LoVo (cell line): ENCODE results near the gene CNPY4.

Source experiments
- DNase-seq: peaks from one replicate; pipeline ENCODE4 v3.0.0-alpha.2; 2016; ENCODE audit warnings: low spot score

Gene CNPY4

GRCh38 chr7:100091411-100092181 lies 27.8 kb upstream of the CNPY4 start:
- no peak for DNase-seq

- no peak for DNase-seq
These were observed 26.4 kb upstream of the CNPY4 start for GRCh38 chr7:100093054-100093453.

- no peak for DNase-seq
These were observed 25.9 kb upstream of the CNPY4 start for GRCh38 chr7:100093498-100093897.

GRCh38 chr7:100093925-100094486 lies 25.4 kb upstream of the CNPY4 start:
- no peak for DNase-seq

GRCh38 chr7:100095289-100095688 lies 24.1 kb upstream of the CNPY4 start:
- no peak for DNase-seq

GRCh38 chr7:100095704-100096103 lies 23.7 kb upstream of the CNPY4 start:
- no peak for DNase-seq

- no peak for DNase-seq
These were observed 20.5 kb upstream of the CNPY4 start for GRCh38 chr7:100098913-100099312.

- DNase-seq: no peak
These were observed 20.0 kb upstream of the CNPY4 start for GRCh38 chr7:100099452-100099851.

GRCh38 chr7:100100420-100101015 lies 18.9 kb upstream of the CNPY4 start:
- peak; percentile 99 for DNase-seq

GRCh38 chr7:100101016-100101862 lies 18.2 kb upstream of the CNPY4 start, which contains the start of the genes AP4M1 and MCM7:
Gene AP4M1, plus strand, starts transcription at chr7:100101643. Its CDS starts 72 bp downstream, at chr7:100101715.
Gene MCM7, minus strand, starts transcription at chr7:100101397. Its CDS starts 103 bp downstream, at chr7:100101294.
- DNase-seq: peak; percentile 100

- no peak for DNase-seq
These were observed 16.2 kb upstream of the CNPY4 start for GRCh38 chr7:100102950-100103840.

- no peak for DNase-seq
These were observed 13.9 kb upstream of the CNPY4 start for GRCh38 chr7:100105534-100105933.

- DNase-seq: no peak
These were observed 12.8 kb upstream of the CNPY4 start for GRCh38 chr7:100106633-100107032.

GRCh38 chr7:100107125-100107737 lies 12.2 kb upstream of the CNPY4 start:
- no peak for DNase-seq

- no peak for DNase-seq
These were observed 11.5 kb upstream of the CNPY4 start for GRCh38 chr7:100107890-100108289.

- DNase-seq: no peak
These were observed 9.8 kb upstream of the CNPY4 start for GRCh38 chr7:100109521-100110163.

- no peak for DNase-seq
These were observed 8.3 kb upstream of the CNPY4 start for GRCh38 chr7:100111156-100111555.

GRCh38 chr7:100111914-100112313 lies 7.5 kb upstream of the CNPY4 start:
- no peak for DNase-seq

- no peak for DNase-seq
These were observed 4.4 kb upstream of the CNPY4 start for GRCh38 chr7:100115026-100115425.

GRCh38 chr7:100118388-100119071 lies 904 bp upstream of the CNPY4 start:
- DNase-seq: no peak
